CMK (cell line): Measurements from ENCODE around the gene OR2Y1.
"Not testable (repeated sequence)": the region's sequence is repeated elsewhere in the genome, so short reads cannot be mapped to it uniquely, and the experiment has no call there.

Experiments
- DNase-seq: peaks from one replicate; pipeline ENCODE4 v3.0.0-alpha.2; 2010; ENCODE audit warnings: low read depth

Gene OR2Y1

GRCh38 chr5:180739271-180739670 lies 587 bp downstream of the OR2Y1 start:
- DNase-seq: no peak

GRCh38 chr5:180736536-180736935 lies 3.3 kb downstream of the OR2Y1 start:
- no peak for DNase-seq

GRCh38 chr5:180724944-180725343 lies 14.9 kb downstream of the OR2Y1 start:
- DNase-seq: no peak

GRCh38 chr5:180723936-180724335 lies 15.9 kb downstream of the OR2Y1 start:
- DNase-seq: no peak

GRCh38 chr5:180720486-180720885 lies 19.4 kb downstream of the OR2Y1 start:
- no peak for DNase-seq

- no peak for DNase-seq
Measured at GRCh38 chr5:180719781-180720180, 20.1 kb downstream of the OR2Y1 start.

GRCh38 chr5:180718810-180719453 lies 20.9 kb downstream of the OR2Y1 start:
- DNase-seq: no peak

- DNase-seq: no peak
Measured at GRCh38 chr5:180717989-180718388, 21.9 kb downstream of the OR2Y1 start.

GRCh38 chr5:180704362-180704761 lies 35.5 kb downstream of the OR2Y1 start:
- no peak for DNase-seq

- DNase-seq: no peak
Measured at GRCh38 chr5:180703912-180704311, 35.9 kb downstream of the OR2Y1 start.

GRCh38 chr5:180703371-180703770 lies 36.5 kb downstream of the OR2Y1 start:
- not testable (repeated sequence) for DNase-seq

- not testable (repeated sequence) for DNase-seq
Measured at GRCh38 chr5:180700440-180700839, 39.4 kb downstream of the OR2Y1 start.

- no peak for DNase-seq
Measured at GRCh38 chr5:180699042-180699441, 40.8 kb downstream of the OR2Y1 start.

GRCh38 chr5:180696116-180696515 lies 43.7 kb downstream of the OR2Y1 start:
- DNase-seq: no peak

GRCh38 chr5:180692429-180692828 lies 47.4 kb downstream of the OR2Y1 start:
- no peak for DNase-seq

GRCh38 chr5:180691046-180691445 lies 48.8 kb downstream of the OR2Y1 start:
- DNase-seq: no peak

- no peak for DNase-seq
Measured at GRCh38 chr5:180690562-180690961, 49.3 kb downstream of the OR2Y1 start.

- no peak for DNase-seq
Measured at GRCh38 chr5:180689775-180690174, 50.1 kb downstream of the OR2Y1 start.
